SK-N-SH treated with all-trans-retinoic acid at 6 μM for 48 hours (cell line): Measurements from ENCODE around the gene ATP13A5.

Experiments used
- ATAC-seq: fragments of 200-7000 bp; cut with Tn5 transposase; 3 replicates; pipeline ENCODE4 v1.9.1; 2020; ENCODE audit warnings: mild to moderate bottlenecking, moderate library complexity
- ARNTL ChIP-seq: fragments of 450-650 bp; formaldehyde crosslinking; IDR thresholded peaks from 2 replicates; pipeline ENCODE4 v1.5.0; 2020; ENCODE audit warnings: low read depth, mild to moderate bottlenecking, moderate library complexity, borderline replicate concordance
- BACH2 ChIP-seq: fragments of 250-450 bp; sonication (Bioruptor Pico); IDR thresholded peaks from 2 replicates; pipeline ENCODE4 v1.9.0; 2021; ENCODE audit warnings: mild to moderate bottlenecking, borderline replicate concordance
- CSDC2 ChIP-seq: fragments of 250-450 bp; sonication (Bioruptor Pico); IDR thresholded peaks from 2 replicates; pipeline ENCODE4 v1.5.0; 2020; ENCODE audit warnings: mild to moderate bottlenecking, moderate library complexity
- ESRRG ChIP-seq: fragments of 250-450 bp; sonication (Bioruptor Pico); IDR thresholded peaks from 2 replicates; pipeline ENCODE4 v1.6.1; 2021; ENCODE audit warnings: mild to moderate bottlenecking
- ISL1 ChIP-seq: fragments of 250-450 bp; sonication (Bioruptor Pico); IDR thresholded peaks from 2 replicates; pipeline ENCODE4 v2.1.2; 2022; ENCODE audit warnings: mild to moderate bottlenecking, moderate library complexity
- OSR1 ChIP-seq: fragments of 250-450 bp; sonication (Bioruptor Pico); IDR thresholded peaks from 2 replicates; pipeline ENCODE4 v1.8.0; 2022; ENCODE audit warnings: moderate library complexity, mild to moderate bottlenecking, inconsistent platforms
- PPARA ChIP-seq: fragments of 250-450 bp; sonication (Bioruptor Pico); IDR thresholded peaks from 2 replicates; pipeline ENCODE4 v1.5.0; 2020; ENCODE audit warnings: mild to moderate bottlenecking, borderline replicate concordance
- SNAI2 ChIP-seq: fragments of 250-450 bp; sonication (Bioruptor Pico); IDR thresholded peaks from 2 replicates; pipeline ENCODE4 v1.5.0; 2020; ENCODE audit warnings: mild to moderate bottlenecking, moderate library complexity
- TCF4 ChIP-seq: fragments of 250-450 bp; sonication (Bioruptor Pico); IDR thresholded peaks from 2 replicates; pipeline ENCODE4 v1.8.0; 2021; ENCODE audit warnings: mild to moderate bottlenecking, moderate library complexity, borderline replicate concordance
- ZC3H10 ChIP-seq: fragments of 250-450 bp; sonication (Bioruptor Pico); IDR thresholded peaks from 2 replicates; pipeline ENCODE4 v1.5.1; 2021; ENCODE audit warnings: mild to moderate bottlenecking, moderate library complexity
- ZFP3 ChIP-seq: fragments of 250-450 bp; sonication (Bioruptor Pico); IDR thresholded peaks from 2 replicates; pipeline ENCODE4 v1.5.0; 2020; ENCODE audit warnings: mild to moderate bottlenecking, moderate library complexity
- ZFP30 ChIP-seq: fragments of 450-650 bp; formaldehyde crosslinking; IDR thresholded peaks from 2 replicates; pipeline ENCODE4 v1.5.0; 2022; ENCODE audit warnings: mild to moderate bottlenecking, moderate library complexity
- ZNF565 ChIP-seq: fragments of 450-650 bp; formaldehyde crosslinking; conservative IDR thresholded peaks from 2 replicates; pipeline ENCODE4 v1.5.0; 2020; ENCODE audit warnings: low read depth, mild to moderate bottlenecking, moderate library complexity
- ZNF70 ChIP-seq: fragments of 450-650 bp; formaldehyde crosslinking; IDR thresholded peaks from 2 replicates; pipeline ENCODE4 v1.5.0; 2020; ENCODE audit warnings: mild to moderate bottlenecking, moderate library complexity
- ZNF8 ChIP-seq: fragments of 450-650 bp; formaldehyde crosslinking; IDR thresholded peaks from 2 replicates; pipeline ENCODE4 v1.5.0; 2020; ENCODE audit warnings: mild to moderate bottlenecking, moderate library complexity
- TF ChIP-seq, protein P1 (sequence below): fragments of 250-450 bp; sonication (Bioruptor Pico); IDR thresholded peaks from 2 replicates; pipeline ENCODE4 v1.8.0; 2021; ENCODE audit warnings: low read depth, mild to moderate bottlenecking, moderate library complexity, borderline replicate concordance
- TF ChIP-seq, protein P2 (sequence below): fragments of 250-450 bp; sonication (Bioruptor Pico); IDR thresholded peaks from 2 replicates; pipeline ENCODE4 v1.5.1; 2020; ENCODE audit warnings: low read depth, mild to moderate bottlenecking, moderate library complexity
- TF ChIP-seq, protein P3 (sequence below): fragments of 250-450 bp; sonication (Bioruptor Pico); IDR thresholded peaks from 2 replicates; pipeline ENCODE4 v1.5.0; 2020; ENCODE audit warnings: mild to moderate bottlenecking, moderate library complexity
- TF ChIP-seq, protein P4 (sequence below): fragments of 250-450 bp; sonication (Bioruptor Pico); IDR thresholded peaks from 2 replicates; pipeline ENCODE4 v1.8.0; 2020; ENCODE audit warnings: mild to moderate bottlenecking, moderate library complexity, borderline replicate concordance
- TF ChIP-seq, protein P5 (sequence below): fragments of 250-450 bp; sonication (Bioruptor Pico); IDR thresholded peaks from 2 replicates; pipeline ENCODE4 v1.5.1; 2021; ENCODE audit warnings: mild to moderate bottlenecking, moderate library complexity

Gene ATP13A5

DNA sequence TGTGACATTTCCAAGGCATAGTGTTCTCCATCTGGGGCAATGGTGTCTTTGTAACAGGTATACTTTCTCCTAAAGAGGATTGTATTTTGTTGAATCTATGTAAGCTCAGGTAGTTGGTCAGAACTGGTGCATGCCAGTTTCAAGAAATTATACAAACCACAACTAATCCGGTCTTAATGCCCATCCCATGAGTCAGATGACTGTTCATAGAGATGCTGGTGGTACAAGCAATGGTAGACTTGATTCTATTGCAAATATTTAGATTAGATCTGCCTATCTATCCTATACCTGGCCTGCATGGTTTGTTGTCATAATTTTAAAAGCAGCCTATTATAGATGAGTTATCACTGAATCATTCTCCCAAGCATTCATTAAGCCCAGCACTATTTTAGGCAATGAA is 43.5 kb downstream of the ATP13A5 start:
- ATAC-seq = no peak
- no peak for TF ChIP-seq ESRRG (CRISPR knock-in tag)
- TF ChIP-seq CSDC2 (CRISPR knock-in tag) = no peak
- TF ChIP-seq, protein P1, sequence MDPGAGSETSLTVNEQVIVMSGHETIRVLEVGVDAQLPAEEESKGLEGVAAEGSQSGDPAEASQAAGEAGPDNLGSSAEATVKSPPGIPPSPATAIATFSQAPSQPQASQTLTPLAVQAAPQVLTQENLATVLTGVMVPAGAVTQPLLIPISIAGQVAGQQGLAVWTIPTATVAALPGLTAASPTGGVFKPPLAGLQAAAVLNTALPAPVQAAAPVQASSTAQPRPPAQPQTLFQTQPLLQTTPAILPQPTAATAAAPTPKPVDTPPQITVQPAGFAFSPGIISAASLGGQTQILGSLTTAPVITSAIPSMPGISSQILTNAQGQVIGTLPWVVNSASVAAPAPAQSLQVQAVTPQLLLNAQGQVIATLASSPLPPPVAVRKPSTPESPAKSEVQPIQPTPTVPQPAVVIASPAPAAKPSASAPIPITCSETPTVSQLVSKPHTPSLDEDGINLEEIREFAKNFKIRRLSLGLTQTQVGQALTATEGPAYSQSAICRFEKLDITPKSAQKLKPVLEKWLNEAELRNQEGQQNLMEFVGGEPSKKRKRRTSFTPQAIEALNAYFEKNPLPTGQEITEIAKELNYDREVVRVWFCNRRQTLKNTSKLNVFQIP = no peak
- TF ChIP-seq, protein P2, sequence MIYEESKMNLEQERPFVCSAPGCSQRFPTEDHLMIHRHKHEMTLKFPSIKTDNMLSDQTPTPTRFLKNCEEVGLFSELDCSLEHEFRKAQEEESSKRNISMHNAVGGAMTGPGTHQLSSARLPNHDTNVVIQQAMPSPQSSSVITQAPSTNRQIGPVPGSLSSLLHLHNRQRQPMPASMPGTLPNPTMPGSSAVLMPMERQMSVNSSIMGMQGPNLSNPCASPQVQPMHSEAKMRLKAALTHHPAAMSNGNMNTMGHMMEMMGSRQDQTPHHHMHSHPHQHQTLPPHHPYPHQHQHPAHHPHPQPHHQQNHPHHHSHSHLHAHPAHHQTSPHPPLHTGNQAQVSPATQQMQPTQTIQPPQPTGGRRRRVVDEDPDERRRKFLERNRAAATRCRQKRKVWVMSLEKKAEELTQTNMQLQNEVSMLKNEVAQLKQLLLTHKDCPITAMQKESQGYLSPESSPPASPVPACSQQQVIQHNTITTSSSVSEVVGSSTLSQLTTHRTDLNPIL (CRISPR knock-in tag) = no peak
- TF ChIP-seq, protein P3, sequence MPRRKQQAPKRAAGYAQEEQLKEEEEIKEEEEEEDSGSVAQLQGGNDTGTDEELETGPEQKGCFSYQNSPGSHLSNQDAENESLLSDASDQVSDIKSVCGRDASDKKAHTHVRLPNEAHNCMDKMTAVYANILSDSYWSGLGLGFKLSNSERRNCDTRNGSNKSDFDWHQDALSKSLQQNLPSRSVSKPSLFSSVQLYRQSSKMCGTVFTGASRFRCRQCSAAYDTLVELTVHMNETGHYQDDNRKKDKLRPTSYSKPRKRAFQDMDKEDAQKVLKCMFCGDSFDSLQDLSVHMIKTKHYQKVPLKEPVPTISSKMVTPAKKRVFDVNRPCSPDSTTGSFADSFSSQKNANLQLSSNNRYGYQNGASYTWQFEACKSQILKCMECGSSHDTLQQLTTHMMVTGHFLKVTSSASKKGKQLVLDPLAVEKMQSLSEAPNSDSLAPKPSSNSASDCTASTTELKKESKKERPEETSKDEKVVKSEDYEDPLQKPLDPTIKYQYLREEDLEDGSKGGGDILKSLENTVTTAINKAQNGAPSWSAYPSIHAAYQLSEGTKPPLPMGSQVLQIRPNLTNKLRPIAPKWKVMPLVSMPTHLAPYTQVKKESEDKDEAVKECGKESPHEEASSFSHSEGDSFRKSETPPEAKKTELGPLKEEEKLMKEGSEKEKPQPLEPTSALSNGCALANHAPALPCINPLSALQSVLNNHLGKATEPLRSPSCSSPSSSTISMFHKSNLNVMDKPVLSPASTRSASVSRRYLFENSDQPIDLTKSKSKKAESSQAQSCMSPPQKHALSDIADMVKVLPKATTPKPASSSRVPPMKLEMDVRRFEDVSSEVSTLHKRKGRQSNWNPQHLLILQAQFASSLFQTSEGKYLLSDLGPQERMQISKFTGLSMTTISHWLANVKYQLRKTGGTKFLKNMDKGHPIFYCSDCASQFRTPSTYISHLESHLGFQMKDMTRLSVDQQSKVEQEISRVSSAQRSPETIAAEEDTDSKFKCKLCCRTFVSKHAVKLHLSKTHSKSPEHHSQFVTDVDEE (CRISPR knock-in tag) = no peak
- TF ChIP-seq, protein P4, sequence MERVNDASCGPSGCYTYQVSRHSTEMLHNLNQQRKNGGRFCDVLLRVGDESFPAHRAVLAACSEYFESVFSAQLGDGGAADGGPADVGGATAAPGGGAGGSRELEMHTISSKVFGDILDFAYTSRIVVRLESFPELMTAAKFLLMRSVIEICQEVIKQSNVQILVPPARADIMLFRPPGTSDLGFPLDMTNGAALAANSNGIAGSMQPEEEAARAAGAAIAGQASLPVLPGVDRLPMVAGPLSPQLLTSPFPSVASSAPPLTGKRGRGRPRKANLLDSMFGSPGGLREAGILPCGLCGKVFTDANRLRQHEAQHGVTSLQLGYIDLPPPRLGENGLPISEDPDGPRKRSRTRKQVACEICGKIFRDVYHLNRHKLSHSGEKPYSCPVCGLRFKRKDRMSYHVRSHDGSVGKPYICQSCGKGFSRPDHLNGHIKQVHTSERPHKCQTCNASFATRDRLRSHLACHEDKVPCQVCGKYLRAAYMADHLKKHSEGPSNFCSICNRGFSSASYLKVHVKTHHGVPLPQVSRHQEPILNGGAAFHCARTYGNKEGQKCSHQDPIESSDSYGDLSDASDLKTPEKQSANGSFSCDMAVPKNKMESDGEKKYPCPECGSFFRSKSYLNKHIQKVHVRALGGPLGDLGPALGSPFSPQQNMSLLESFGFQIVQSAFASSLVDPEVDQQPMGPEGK (CRISPR knock-in tag) = no peak
- TF ChIP-seq OSR1 (CRISPR knock-in tag) = no peak
- TF ChIP-seq TCF4 = no peak
- TF ChIP-seq ZFP30 (CRISPR knock-in tag) = no peak
- TF ChIP-seq ZNF70 (CRISPR knock-in tag) = no peak
- no peak for TF ChIP-seq ISL1 (CRISPR knock-in tag)
- TF ChIP-seq PPARA (CRISPR knock-in tag) = no peak
- TF ChIP-seq ZNF8 (CRISPR knock-in tag) = no peak
- no peak for TF ChIP-seq ARNTL (CRISPR knock-in tag)
- no peak for TF ChIP-seq ZFP3 (CRISPR knock-in tag)
- TF ChIP-seq BACH2 = no peak
- no peak for TF ChIP-seq ZC3H10 (CRISPR knock-in tag)
- no peak for TF ChIP-seq SNAI2 (CRISPR knock-in tag)
- TF ChIP-seq, protein P5, sequence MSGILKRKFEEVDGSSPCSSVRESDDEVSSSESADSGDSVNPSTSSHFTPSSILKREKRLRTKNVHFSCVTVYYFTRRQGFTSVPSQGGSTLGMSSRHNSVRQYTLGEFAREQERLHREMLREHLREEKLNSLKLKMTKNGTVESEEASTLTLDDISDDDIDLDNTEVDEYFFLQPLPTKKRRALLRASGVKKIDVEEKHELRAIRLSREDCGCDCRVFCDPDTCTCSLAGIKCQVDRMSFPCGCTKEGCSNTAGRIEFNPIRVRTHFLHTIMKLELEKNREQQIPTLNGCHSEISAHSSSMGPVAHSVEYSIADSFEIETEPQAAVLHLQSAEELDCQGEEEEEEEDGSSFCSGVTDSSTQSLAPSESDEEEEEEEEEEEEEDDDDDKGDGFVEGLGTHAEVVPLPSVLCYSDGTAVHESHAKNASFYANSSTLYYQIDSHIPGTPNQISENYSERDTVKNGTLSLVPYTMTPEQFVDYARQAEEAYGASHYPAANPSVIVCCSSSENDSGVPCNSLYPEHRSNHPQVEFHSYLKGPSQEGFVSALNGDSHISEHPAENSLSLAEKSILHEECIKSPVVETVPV = no peak
- no peak for TF ChIP-seq ZNF565 (CRISPR knock-in tag)

DNA sequence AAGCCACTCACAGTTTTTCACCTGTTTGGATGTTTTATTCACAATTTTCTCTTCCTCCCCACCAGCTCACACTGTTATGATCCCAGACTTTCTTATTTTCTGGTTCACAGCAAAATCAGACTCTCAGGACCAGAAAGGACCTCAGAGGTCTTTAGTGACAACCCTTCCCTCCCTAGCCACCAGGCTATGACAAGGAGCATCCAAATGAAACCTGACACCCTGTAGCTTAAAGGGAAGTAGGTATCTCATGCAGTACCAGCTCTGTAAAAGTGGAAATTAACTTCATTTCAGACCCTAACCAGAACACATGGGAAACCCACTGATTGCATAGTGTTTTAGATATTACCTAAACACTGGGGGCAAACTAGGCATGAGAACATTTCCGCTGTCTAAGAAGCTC is 45.3 kb downstream of the ATP13A5 start:
- no peak for ATAC-seq
- TF ChIP-seq CSDC2 (CRISPR knock-in tag) (no peak), SNAI2 (CRISPR knock-in tag) (no peak), ZNF70 (CRISPR knock-in tag) (no peak), ARNTL (CRISPR knock-in tag) (no peak), ZFP3 (CRISPR knock-in tag) (no peak), BACH2 (no peak)
- TF ChIP-seq, protein P1 = no peak
- TF ChIP-seq, protein P4 (CRISPR knock-in tag) = no peak
